IPS-15b (cell line): Measurements from ENCODE around the gene COL2A1.

Experiments
- H3K27me3 ChIP-seq: one replicate; pipeline ENCODE4 v1.6.1; 2013; ENCODE audit warnings: low read length; ENCODE audit not compliant: control insufficient read depth, insufficient read depth
- H3K36me3 ChIP-seq: one replicate; pipeline ENCODE4 v1.6.1; 2013; ENCODE audit warnings: low read length; ENCODE audit not compliant: control insufficient read depth, insufficient read depth
- H3K4me1 ChIP-seq: one replicate; pipeline ENCODE4 v1.6.1; 2013; ENCODE audit warnings: mild to moderate bottlenecking, low read length; ENCODE audit not compliant: control insufficient read depth, insufficient read depth
- H3K4me3 ChIP-seq: one replicate; pipeline ENCODE4 v1.5.1; 2013; ENCODE audit warnings: low read depth, low read length
- H3K9ac ChIP-seq: one replicate; pipeline ENCODE4 v1.6.1; 2013; ENCODE audit warnings: low read depth, mild to moderate bottlenecking, low read length
- H3K9me3 ChIP-seq: one replicate; pipeline ENCODE4 v1.6.1; 2013; ENCODE audit warnings: mild to moderate bottlenecking, low read length; ENCODE audit not compliant: control insufficient read depth, insufficient read depth

The COL2A1 gene

DNA sequence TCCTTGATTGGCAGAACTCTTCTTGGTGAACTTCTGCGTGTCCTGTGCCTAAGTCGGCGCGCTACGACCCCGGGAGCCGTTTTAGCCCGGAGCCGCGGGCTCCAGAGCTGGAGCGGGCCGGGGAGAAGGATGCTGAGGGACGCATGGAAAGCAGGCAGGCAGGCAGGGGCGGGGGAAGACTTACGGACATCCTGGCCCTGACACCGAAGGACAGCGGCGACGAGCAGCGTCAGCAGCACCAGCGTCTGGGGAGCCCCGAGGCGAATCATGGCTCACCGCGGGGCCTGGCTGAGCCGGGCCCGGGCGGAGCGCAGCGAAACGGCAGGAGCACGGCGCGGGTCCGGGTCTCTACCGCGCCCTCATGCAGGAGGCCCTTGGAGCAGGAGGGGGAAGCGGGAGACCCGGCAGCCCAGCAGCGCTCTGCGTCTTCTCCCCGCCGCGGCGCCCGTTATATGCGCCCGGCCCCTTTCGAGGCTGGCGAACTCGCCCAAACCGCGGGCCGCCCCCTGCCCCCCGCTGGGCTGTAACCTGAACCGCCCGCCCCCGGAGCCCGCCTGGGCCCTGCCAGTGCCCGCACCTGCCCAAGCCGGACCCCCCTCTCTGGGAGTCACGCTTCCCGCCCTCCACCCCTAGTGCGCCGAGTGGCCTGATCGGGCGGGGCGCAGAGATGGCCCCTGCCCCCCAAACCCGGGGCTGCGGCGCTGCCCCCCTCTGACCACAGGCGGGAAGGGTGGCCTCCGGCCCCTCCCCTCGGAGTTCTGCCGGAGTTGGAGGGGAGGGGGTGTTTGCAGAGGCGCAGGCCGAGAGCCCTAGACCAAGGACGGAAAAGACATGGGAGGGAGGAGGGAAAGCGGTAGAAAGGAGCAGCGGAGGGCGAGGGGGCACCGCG lies at the start of gene COL2A1:
Gene COL2A1 (minus strand): TSS at position 424 of the 889 bp plus-strand sequence. CDS start 155 bp downstream, at position 269.
- peak within 1 kb of the TSS; percentile 57 for H3K4me3 ChIP-seq
- peaks cover 9% of the 10 kb centered on the region for H3K4me1 ChIP-seq
- no peak within 1 kb of the TSS for H3K9ac ChIP-seq
- no peaks in the 10 kb centered on the region for H3K36me3 ChIP-seq
- H3K27me3 ChIP-seq: peaks cover 95% of the 10 kb centered on the region
- no peaks in the 10 kb centered on the region for H3K9me3 ChIP-seq

DNA sequence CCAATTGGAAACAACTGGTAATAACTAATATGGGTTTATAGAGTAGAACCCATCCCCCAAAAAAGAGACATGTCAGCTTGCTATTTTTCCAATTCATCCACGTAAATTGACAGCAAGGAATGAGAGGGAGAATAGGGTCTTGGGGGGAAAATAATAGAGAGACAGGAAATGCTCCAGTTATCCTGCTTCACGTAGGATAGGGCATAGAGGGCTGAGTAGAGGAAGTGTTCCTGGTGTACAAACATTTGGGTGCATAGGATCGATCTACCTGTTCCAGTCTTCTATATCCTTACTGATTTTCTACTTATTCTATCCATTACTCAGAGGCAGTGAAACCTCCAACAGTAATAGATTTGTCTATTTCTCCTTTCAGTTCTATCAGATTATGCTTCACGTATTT lies 49.6 kb upstream of the COL2A1 start:
- H3K9ac ChIP-seq: no peak overlapping the region
- no peaks in the 10 kb centered on the region for H3K9me3 ChIP-seq
- H3K4me3 ChIP-seq: no peak overlapping the region
- H3K36me3 ChIP-seq: no peaks in the 10 kb centered on the region
- H3K27me3 ChIP-seq: no peaks in the 10 kb centered on the region
- H3K4me1 ChIP-seq: no peaks in the 10 kb centered on the region

DNA sequence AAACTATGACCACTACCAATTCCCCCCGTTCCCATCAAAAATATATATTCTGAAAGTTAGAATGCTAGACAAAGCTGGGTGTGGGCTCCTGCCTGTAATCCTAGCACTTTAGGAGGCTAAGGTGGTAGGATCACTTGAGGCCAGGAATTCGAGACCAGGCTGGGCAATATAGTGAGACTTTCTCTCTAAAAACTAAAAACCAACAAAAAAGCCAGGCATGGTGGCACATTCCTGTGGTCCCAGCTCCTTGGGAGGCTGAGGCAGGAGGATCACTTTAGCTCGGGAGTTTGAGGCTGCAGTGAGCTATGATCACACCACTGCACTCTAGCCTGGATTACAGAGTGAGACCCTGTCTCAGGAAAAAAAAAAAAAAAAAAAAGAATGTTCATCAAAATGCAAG lies 48.8 kb upstream of the COL2A1 start:
- Histone ChIP-seq H3K27me3 (no peaks in the 10 kb centered on the region), H3K9me3 (no peaks in the 10 kb centered on the region), H3K4me3 (no peak overlapping the region), H3K9ac (no peak overlapping the region), H3K36me3 (no peaks in the 10 kb centered on the region), H3K4me1 (no peaks in the 10 kb centered on the region)

DNA sequence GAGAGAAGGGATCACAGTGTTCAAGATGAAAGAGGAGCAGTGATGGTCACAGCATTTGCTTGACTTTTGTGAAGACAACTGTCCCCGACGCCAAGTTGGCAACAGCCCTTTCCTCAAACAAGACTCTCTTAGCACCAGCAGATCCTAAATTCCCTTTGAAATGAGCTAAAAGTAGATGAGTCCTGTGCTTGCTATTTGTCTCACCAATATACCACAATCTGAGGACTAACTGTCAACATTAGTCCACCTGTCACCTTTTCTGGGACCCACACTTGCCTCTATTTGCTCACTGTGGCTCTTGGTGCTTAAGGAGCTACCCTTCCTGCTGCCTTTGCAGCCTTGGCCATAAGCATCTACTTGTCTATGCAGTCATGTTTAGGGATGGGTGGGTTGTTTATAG lies 47.4 kb upstream of the COL2A1 start:
- Histone ChIP-seq H3K27me3 (no peaks in the 10 kb centered on the region), H3K9me3 (no peaks in the 10 kb centered on the region), H3K36me3 (no peaks in the 10 kb centered on the region), H3K9ac (no peak overlapping the region), H3K4me3 (no peak overlapping the region), H3K4me1 (no peaks in the 10 kb centered on the region)

DNA sequence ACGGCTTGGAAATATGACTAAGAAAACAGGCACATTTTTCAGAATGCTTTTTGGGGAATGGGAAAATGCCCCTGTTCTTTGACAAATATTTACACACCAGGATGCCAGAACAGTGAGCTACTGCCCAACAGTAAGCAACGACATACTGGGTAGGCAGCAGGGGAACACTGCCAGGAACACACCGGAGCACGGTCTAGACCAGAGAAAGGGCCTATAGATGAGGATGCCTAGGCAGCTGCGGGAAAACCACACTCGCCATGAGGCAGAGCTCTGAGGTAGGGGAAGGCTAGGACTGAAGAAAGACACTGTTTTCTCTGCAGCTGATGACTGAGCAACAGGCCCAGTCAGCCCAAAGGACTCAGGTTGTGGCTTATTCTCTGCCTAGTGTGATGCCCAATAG lies 45.9 kb upstream of the COL2A1 start:
- Histone ChIP-seq H3K36me3 (no peaks in the 10 kb centered on the region), H3K9ac (no peak overlapping the region), H3K9me3 (no peaks in the 10 kb centered on the region), H3K4me3 (no peak overlapping the region), H3K27me3 (no peaks in the 10 kb centered on the region), H3K4me1 (no peaks in the 10 kb centered on the region)

DNA sequence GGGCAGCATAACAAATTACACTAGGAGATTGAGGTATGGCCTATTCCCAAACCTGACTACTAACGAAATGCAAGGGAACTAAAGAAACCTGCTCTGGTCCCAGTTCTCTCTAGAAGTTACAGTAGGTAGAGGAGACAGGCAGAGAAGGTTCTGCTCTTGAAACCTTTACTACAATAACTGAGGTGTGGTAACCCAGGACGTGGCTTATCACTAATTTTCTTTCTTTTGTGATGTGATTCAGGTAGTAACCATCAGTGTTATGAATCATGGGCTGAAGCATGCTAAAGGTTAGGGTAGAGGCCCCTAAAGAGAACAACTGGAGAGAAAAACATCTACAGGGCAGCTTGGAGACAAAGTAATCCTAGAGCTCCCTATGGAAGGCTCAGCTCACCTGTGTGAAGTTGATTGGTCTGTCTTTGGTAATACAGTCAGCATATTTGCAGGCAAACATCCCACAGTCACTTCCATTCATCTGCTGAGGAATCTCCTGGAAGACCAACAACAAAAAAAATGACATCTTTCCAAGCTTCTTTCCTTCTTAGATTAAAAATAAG lies 41.8 kb upstream of the COL2A1 start:
- Histone ChIP-seq H3K36me3 (no peaks in the 10 kb centered on the region), H3K4me3 (no peak overlapping the region), H3K9me3 (no peaks in the 10 kb centered on the region), H3K27me3 (no peaks in the 10 kb centered on the region), H3K9ac (no peak overlapping the region), H3K4me1 (no peaks in the 10 kb centered on the region)

DNA sequence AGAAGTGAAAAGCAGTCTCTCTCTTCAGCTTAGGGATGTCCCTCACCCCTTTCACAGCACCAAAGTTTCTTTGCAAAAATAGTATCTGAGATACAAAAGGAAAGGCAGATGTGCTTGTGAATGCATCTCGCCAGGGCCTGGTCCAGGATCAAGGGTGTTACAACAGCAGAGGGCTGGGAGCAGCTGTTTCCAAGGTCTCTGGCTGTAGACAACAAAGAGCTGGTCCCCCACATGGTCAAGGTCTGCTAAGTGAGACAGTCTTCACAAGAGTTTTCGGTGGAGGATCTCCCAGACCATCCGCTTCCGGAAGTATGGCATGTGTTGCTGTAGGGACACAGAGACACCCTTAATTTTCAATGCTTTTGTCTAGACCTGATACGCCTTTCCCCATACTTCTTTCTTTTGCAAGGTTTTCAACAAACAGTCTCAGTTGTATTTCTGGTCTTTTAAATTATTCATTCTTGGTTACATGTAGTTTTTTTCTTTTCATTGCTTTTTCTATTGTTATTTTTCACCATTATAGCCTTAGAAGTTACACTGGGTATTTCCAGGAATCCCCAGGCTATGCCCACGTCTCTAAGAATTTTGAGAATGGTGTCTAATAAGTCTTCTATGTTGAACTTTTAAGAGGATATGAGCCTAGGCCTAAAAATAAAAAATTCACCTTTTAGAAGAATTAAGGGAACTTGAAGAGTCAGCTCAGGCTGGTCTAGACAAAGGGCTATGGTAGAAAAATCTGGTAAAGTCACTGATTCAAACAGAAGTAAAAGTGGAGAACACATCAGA lies 41.0 kb upstream of the COL2A1 start:
- Histone ChIP-seq H3K4me3 (no peak overlapping the region), H3K4me1 (no peaks in the 10 kb centered on the region), H3K9ac (no peak overlapping the region), H3K9me3 (no peaks in the 10 kb centered on the region), H3K27me3 (no peaks in the 10 kb centered on the region), H3K36me3 (no peaks in the 10 kb centered on the region)

DNA sequence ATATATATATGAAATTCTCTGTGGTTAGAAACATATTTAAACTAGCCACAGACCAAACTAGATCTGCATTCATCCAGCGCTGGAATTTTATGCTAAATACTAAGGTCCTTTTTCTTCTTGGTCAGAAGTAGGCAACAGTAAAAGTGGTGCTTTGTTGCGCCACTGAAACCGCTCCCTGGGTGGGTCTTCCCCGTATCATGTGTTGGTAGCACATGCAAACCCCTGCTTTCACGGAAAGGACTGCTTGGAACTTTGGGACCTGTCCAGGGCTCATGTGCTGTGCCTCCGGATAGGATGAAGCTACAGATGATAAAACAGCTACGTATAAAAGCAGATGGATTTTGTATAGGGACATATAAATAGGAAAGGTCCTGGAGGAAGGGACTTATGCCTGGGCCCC lies 40.1 kb upstream of the COL2A1 start:
- no peaks in the 10 kb centered on the region for H3K9me3 ChIP-seq
- H3K27me3 ChIP-seq: no peaks in the 10 kb centered on the region
- H3K36me3 ChIP-seq: no peaks in the 10 kb centered on the region
- H3K4me3 ChIP-seq: no peak overlapping the region
- no peak overlapping the region for H3K9ac ChIP-seq
- H3K4me1 ChIP-seq: no peaks in the 10 kb centered on the region

DNA sequence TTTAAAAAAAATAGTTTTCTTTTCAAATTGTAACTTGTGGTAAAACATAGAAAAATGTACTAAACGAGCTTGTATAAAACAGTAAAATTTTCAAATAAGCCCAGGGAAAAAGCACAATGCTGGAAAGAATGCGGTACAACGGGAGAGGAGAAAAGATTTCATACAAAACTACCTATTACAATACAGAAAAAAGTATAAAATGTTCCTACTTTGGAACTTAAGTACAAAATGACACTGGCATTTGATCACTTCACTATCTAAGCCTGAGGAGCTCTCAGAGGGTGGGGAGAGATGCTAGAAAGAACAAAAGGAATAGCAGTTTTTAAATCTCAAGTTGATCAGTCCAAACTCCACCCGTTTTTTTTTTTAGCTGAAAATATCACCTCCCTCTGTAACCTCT lies 39.5 kb upstream of the COL2A1 start:
- no peak overlapping the region for H3K4me3 ChIP-seq
- H3K9me3 ChIP-seq: no peaks in the 10 kb centered on the region
- no peak overlapping the region for H3K9ac ChIP-seq
- peaks cover 3% of the 10 kb centered on the region for H3K27me3 ChIP-seq
- no peaks in the 10 kb centered on the region for H3K36me3 ChIP-seq
- H3K4me1 ChIP-seq: no peaks in the 10 kb centered on the region

DNA sequence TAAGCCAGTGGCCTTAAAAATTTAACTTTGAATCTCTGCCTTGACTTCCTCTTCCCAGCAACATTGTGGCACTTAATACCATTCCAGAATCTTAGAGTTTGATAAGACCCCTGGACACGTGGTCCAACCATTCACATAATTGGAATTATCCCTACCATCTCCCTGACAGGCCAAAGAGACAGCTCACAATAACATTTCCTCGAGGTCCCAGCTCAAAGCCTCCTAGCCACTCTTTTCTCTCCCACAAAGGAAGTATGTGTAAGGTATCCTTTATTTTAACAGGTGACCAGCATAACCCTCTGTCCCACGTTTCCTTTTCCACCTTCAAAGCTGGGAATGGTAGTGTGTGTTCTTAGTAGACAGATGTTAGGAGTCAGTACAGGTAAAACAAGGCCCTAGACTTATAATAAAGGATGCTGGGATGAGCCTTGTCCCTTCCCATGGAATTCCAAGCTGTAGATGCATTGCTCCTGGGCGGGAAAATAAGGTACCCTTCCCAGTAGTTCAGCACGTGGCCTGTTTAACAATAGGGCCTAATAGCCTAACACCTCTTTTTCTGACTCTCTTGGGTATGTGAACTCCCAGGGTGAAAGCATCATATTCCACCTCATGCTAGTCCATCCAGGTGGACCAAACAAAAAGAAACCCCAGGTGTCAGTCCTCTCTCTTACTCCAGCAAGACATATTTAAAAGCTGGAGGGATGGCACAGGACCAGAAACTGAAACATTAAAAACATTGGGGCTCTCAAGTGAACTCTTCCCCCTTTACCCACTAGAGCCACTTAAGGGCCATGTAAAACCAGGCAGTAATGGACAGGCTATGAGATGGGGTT lies 37.5 kb upstream of the COL2A1 start:
- Histone ChIP-seq H3K36me3 (no peaks in the 10 kb centered on the region), H3K4me3 (no peak overlapping the region), H3K27me3 (peaks cover 17% of the 10 kb centered on the region), H3K9ac (no peak overlapping the region), H3K4me1 (peaks cover 11% of the 10 kb centered on the region), H3K9me3 (no peaks in the 10 kb centered on the region)

DNA sequence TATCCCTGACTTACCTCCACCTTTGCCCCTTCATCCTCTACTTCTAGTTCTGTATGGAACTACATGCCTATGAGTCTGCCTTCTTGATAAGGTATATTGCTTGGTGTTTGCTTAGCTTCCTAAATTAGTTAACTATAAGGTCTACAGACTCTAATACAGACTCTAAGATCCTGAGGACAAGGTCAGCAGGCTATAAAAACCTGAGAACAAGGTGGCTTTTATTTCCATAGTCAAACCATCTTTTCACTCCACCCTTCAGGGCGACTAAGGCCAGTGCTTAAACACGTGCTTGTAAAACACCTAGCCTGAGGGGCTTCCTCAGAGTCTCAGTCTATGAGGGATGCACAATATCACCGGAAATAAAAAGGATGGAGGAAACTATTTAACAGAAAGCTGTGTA lies 36.1 kb upstream of the COL2A1 start:
- Histone ChIP-seq H3K9me3 (no peaks in the 10 kb centered on the region), H3K9ac (no peak overlapping the region), H3K36me3 (no peaks in the 10 kb centered on the region), H3K4me1 (peaks cover 12% of the 10 kb centered on the region), H3K27me3 (peaks cover 32% of the 10 kb centered on the region), H3K4me3 (no peak overlapping the region)
